ENCODE measurements around the gene XRCC3. TPM values are rescaled to one million over a fixed set of nuclear protein-coding genes. Genes with fewer than 3 reads are reported as not detected.

XRCC3 gene
- total RNA-seq, 4 donors from 2014 or later, result 11.6 to 42.9 (median 16.2) TPM

- TF ChIP-seq POLR2A (IDR thresholded peaks at IDR 0.05) (no peak), CTCF (IDR thresholded peaks at IDR 0.05) (no peak)
- Histone ChIP-seq H3K36me3 (peaks cover 0 to 100% (median 11%) of the 10 kb centered on the region in 3 donors), H3K27ac (no peak overlapping the region), H3K4me1 (no peaks in the 10 kb centered on the region), H3K27me3 (no peaks in the 10 kb centered on the region), H3K9me3 (no peaks in the 10 kb centered on the region), H3K4me3 (no peak overlapping the region)
- no peak for DNase-seq
Observed at GRCh38 chr14:103676881-103677675, 38.2 kb downstream of the XRCC3 start.

- no peaks in the 10 kb centered on the region for H3K4me1 ChIP-seq
- peaks cover 0 to 100% (median 11%) of the 10 kb centered on the region in 3 donors for H3K36me3 ChIP-seq
- no peaks in the 10 kb centered on the region for H3K9me3 ChIP-seq
- no peak for DNase-seq
- no peak overlapping the region for H3K4me3 ChIP-seq
- H3K27ac ChIP-seq, result no peak overlapping the region
- no peak for TF ChIP-seq POLR2A (IDR thresholded peaks at IDR 0.05)
- no peak for TF ChIP-seq CTCF (IDR thresholded peaks at IDR 0.05)
- H3K27me3 ChIP-seq, result no peaks in the 10 kb centered on the region
Observed at GRCh38 chr14:103675957-103676356, 39.3 kb downstream of the XRCC3 start.

- DNase-seq, result no peak
- H3K4me3 ChIP-seq, result no peak overlapping the region
- H3K27me3 ChIP-seq, result no peaks in the 10 kb centered on the region
- no peak overlapping the region for H3K27ac ChIP-seq
- no peaks in the 10 kb centered on the region for H3K4me1 ChIP-seq
- no peak for TF ChIP-seq POLR2A (IDR thresholded peaks at IDR 0.05)
- no peak for TF ChIP-seq CTCF (IDR thresholded peaks at IDR 0.05)
- no peaks in the 10 kb centered on the region for H3K9me3 ChIP-seq
- H3K36me3 ChIP-seq, result peaks cover 0 to 96% (median 6%) of the 10 kb centered on the region in 3 donors
Observed at GRCh38 chr14:103671911-103672310, 43.3 kb downstream of the XRCC3 start.

GRCh38 chr14:103669370-103669769, 45.9 kb downstream of the XRCC3 start:
- Histone ChIP-seq H3K4me3 (no peak overlapping the region), H3K4me1 (no peaks in the 10 kb centered on the region), H3K27ac (no peak overlapping the region), H3K27me3 (no peaks in the 10 kb centered on the region), H3K9me3 (no peaks in the 10 kb centered on the region), H3K36me3 (peaks cover 0 to 89% (median 0%) of the 10 kb centered on the region in 3 donors)
- DNase-seq, result no peak
- TF ChIP-seq POLR2A (IDR thresholded peaks at IDR 0.05), result no peak

GRCh38 chr14:103668117-103668516, 47.1 kb downstream of the XRCC3 start:
- DNase-seq, result no peak
- Histone ChIP-seq H3K4me3 (no peak overlapping the region), H3K36me3 (peaks cover 0 to 89% (median 0%) of the 10 kb centered on the region in 3 donors), H3K27ac (no peak overlapping the region), H3K4me1 (no peaks in the 10 kb centered on the region), H3K27me3 (no peaks in the 10 kb centered on the region), H3K9me3 (no peaks in the 10 kb centered on the region)
- TF ChIP-seq POLR2A (IDR thresholded peaks at IDR 0.05), result no peak
- TF ChIP-seq CTCF (IDR thresholded peaks at IDR 0.05), result no peak

GRCh38 chr14:103667671-103668070, 47.6 kb downstream of the XRCC3 start:
- no peaks in the 10 kb centered on the region for H3K9me3 ChIP-seq
- no peak for DNase-seq
- no peak overlapping the region for H3K4me3 ChIP-seq
- H3K27ac ChIP-seq, result no peak overlapping the region
- no peaks in the 10 kb centered on the region for H3K4me1 ChIP-seq
- H3K36me3 ChIP-seq, result peaks cover 0 to 89% (median 0%) of the 10 kb centered on the region in 3 donors
- no peak for TF ChIP-seq POLR2A (IDR thresholded peaks at IDR 0.05)
- TF ChIP-seq CTCF (IDR thresholded peaks at IDR 0.05), result no peak
- H3K27me3 ChIP-seq, result no peaks in the 10 kb centered on the region
